OCI-LY7 (cell line): ENCODE data around the gene FNBP1.

Experiments used
- CTCF ChIP-seq: fragments of 200-600 bp; sonication (generic); conservative IDR thresholded peaks from 2 replicates; pipeline ENCODE4 v1.5.1; 2014; ENCODE audit warnings: mild to moderate bottlenecking, antibody characterized with exemption, low read length, moderate library complexity, mixed read lengths
- EZH2phosphoT487 ChIP-seq: fragments of 200-600 bp; sonication (generic); IDR thresholded peaks from 2 replicates; pipeline ENCODE4 v1.6.1; 2018; ENCODE audit warnings: low read depth, borderline replicate concordance, mild to moderate bottlenecking, mixed run types, antibody characterized with exemption, low read length, moderate library complexity, mixed read lengths

DNA sequence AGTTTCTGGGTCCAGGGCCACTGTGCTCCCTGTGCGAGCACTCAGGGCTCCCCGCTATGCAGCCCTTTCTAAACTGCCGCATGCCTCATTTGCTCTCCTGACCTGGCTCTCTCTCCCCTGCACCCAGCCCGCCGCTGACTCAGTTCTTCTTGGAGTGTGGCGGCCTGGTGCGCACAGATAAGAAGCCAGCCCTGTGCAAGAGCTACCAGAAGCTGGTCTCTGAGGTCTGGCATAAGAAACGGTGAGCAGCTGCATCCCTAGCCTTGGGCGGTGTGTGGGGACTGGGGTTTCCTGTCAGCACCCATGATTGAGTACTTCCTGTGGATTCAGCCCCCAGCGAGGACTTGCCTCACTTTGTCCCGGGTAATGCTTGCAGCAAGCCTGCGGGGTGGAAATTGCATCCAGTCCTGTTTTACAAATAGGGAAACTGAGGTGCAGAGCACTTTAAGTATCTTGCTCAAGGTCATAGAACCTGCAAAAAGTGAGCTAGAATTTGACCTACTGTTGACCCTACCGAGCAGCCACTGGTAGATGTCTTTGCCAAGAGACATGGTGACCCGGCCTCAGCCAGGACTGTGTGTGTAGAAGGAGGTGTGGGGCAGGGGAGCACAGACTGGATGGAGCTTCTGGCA is 179.8 kb downstream of the FNBP1 start:
- TF ChIP-seq CTCF (no peak), EZH2phosphoT487 (no peak)
